ENCODE data around the gene ADAMTS15. TPM values are rescaled to one million over a fixed set of nuclear protein-coding genes. Genes with fewer than 3 reads are reported as not detected.

Gene ADAMTS15
- total and polyA plus RNA-seq, 2 donors (not counting 3 experiments of a cell fraction or from before 2014, with no cell fraction given): 0.08 TPM; not detected in 1

- TF ChIP-seq MAX (IDR thresholded peaks at IDR 0.05; ENCODE audit: insufficient read depth, insufficient read length) (no peak), JUN (IDR thresholded peaks at IDR 0.05; ENCODE audit: borderline replicate concordance, insufficient read depth, insufficient read length, low read depth) (no peak), EZH2 (IDR thresholded peaks at IDR 0.05; ENCODE audit: borderline replicate concordance, low read depth, low read length, severe bottlenecking) (no peak), GATA2 (IDR thresholded peaks at IDR 0.05; ENCODE audit: insufficient read depth, insufficient read length, low read depth, low read length) (no peak), POLR2A (IDR thresholded peaks at IDR 0.05; ENCODE audit: low read depth, low read length) (no peak), CTCF (IDR thresholded peaks at IDR 0.05; ENCODE audit: extremely low read depth in 1 of 2, insufficient read depth in 1 of 2, low read depth in 1 of 2, low read length in 2 of 2) (no peak), MYC (IDR thresholded peaks at IDR 0.05; ENCODE audit: low read depth, low read length) (no peak), POLR2AphosphoS5 (IDR thresholded peaks at IDR 0.05; ENCODE audit: insufficient read depth, low read depth, low read length) (no peak), FOS (IDR thresholded peaks at IDR 0.05; ENCODE audit: borderline replicate concordance, insufficient read depth, low read length) (no peak)
- no peaks in the 10 kb centered on the region for H3K9me3 ChIP-seq (replicated peaks; ENCODE audit: control insufficient read depth, insufficient read depth, low read length)
Observed at GRCh38 chr11:130476200-130476921, 27.9 kb downstream of the ADAMTS15 start.

More at GRCh38 chr11:130476200-130476921, 27.9 kb downstream of the ADAMTS15 start:
- FAIRE-seq: no peak
- Histone ChIP-seq H3K36me3 (ENCODE audit: control insufficient read depth in 2 of 2, extremely low read depth in 1 of 2, insufficient read depth in 2 of 2, low read length in 2 of 2) (no peaks in the 10 kb centered on the region), H3K79me2 (ENCODE audit: control insufficient read depth, insufficient read depth, low read length) (no peaks in the 10 kb centered on the region), H3K9me1 (replicated peaks; ENCODE audit: control insufficient read depth, extremely low read depth, insufficient read depth, low read length) (no peaks in the 10 kb centered on the region), H4K20me1 (replicated peaks; ENCODE audit: control insufficient read depth, extremely low read depth, insufficient read depth, low read length) (no peaks in the 10 kb centered on the region), H3K4me2 (ENCODE audit: insufficient read depth, low read length) (no peak overlapping the region), H3K27ac (ENCODE audit: insufficient read depth, low read depth, low read length) (no peak overlapping the region), H3K4me3 (replicated peaks in 1 of 3; ENCODE audit: insufficient read depth in 1 of 3, low read depth in 1 of 3, low read length in 3 of 3) (no peak overlapping the region), H2AFZ (ENCODE audit: low read depth, low read length) (no peak overlapping the region), H3K27me3 (ENCODE audit: control insufficient read depth in 2 of 2, insufficient read depth in 2 of 2, low read length in 2 of 2) (peaks cover 5 to 7% of the 10 kb centered on the region in 2 experiments), H3K4me1 (ENCODE audit: control insufficient read depth, extremely low read depth, insufficient read depth, low read length) (peaks cover 28% of the 10 kb centered on the region), H3K9ac (replicated peaks; ENCODE audit: extremely low read depth, insufficient read depth, low read length) (no peak overlapping the region)
- DNase-seq (ENCODE audit: low read depth, low spot score): no peak
- intact Hi-C loops (cut with micrococcal nuclease) (no loop called here), dilution Hi-C loops (cut with MboI; ENCODE audit: extremely low pct_ligation_motif_present, low sequenced_read_pairs) (no loop called here)
- CTCF ChIA-PET: no interaction called here
- BruUV-seq (replicated peaks): no TSS peak
- POLR2A ChIA-PET: no interaction called here

Data from endothelial cell of umbilical vein (primary cell).